HG03575 (cell line): ENCODE results near the gene SPATA24.
A peak's percentile ranks its signal among the peaks of the same experiment; 100 is the strongest.

ENCODE experiments used
- ATAC-seq: cut with Tn5 transposase; IDR thresholded peaks from one replicate; pipeline ENCODE4 v1.9.1; 2021; ENCODE audit not compliant: unreplicated experiment, insufficient number of reproducible peaks, low FRiP score; ENCODE audit errors: extremely low read depth

The SPATA24 gene

DNA sequence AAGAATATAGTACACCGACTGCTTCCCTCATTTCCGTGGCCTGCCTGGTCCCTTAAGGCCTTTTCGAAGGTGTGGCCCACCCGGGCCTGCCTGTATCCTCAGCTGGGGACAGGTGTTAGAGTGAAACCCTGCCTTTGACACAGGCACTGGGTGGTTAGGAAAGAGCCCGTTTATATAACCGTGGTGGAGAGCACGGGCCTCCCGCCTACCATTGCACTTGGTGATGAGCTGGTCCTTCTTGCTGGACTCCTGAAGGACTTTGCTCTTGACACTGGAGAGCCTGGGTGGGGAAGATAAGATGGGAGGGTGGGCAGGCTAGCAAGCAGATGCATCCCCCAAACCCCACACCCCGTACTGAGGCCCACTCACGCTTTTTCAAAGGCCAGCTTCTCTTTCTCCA is 2.3 kb downstream of the SPATA24 start:
- no peak for ATAC-seq

- no peak for ATAC-seq
Observed at GRCh38 chr5:139399501-139400121, 4.3 kb downstream of the SPATA24 start.

- ATAC-seq = no peak
Observed at GRCh38 chr5:139397921-139398320, 6.0 kb downstream of the SPATA24 start.

DNA sequence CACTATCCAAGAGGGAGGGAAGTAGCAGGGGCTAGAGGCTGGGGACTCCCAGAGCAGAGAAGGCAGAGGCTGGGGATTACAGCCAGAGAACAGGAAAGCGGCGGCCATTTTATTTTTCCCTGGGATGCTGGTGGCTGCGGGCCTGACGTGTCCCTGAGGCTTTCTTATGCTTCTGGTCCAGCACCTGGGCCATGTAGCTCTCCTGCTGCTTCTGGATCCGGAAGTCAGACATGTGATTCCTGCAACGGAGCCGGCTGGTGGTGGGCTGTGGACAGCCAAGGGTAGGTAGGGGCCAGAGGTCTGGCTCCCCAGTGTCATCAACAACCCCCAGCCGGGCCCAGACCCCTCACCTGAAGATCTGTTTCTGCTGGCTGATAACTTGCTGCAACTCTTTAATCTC is 7.2 kb downstream of the SPATA24 start:
- no peak for ATAC-seq

DNA sequence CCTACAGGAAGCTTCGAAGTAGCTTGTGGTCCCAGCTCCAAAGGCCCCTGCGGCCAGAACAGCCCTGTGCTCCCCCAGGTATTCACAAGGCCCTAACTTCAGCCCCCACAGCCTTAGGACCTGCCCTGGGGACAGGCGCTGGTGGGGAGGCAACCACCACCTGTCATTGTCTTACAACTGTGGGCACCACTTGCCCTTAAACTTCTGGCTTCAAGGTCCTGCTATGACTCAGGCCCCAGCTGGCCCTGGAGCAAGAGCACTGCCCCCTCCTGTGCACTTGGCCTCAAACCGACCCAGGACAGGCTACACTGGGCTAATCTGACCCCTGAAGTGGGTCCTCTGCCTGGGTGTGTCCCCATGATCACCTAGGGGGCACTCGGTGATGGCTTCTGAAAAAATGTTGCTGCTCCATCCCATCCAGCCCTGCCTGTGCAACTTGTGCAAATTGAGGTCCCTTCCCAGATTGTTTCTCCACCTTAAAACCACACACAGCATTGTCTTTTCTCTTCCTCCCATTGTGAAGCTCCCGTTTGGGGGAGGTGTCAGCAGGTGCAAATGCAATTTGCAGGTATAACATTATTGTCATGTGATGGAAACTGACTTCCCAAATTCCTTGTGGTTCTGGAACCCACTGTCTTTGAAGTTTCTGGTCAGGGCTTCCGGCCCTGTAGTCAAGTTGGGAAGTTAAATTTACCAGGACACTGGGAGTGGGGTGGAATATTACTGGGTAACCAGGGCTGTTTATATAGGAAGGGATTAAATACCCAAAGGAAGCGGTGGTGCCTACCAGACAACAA is 7.8 kb downstream of the SPATA24 start:
- no peak for ATAC-seq

GRCh38 chr5:139394654-139395566 is 9.0 kb downstream of the SPATA24 start, which contains the start of gene PROB1:
PROB1 (minus strand) TSS chr5:139395104; CDS start chr5:139395081, 23 bp downstream.
- no peak for ATAC-seq

GRCh38 chr5:139394123-139394653 is 9.7 kb downstream of the SPATA24 start:
- no peak for ATAC-seq

- ATAC-seq = no peak
Observed at GRCh38 chr5:139393497-139394122, 10.3 kb downstream of the SPATA24 start.

DNA sequence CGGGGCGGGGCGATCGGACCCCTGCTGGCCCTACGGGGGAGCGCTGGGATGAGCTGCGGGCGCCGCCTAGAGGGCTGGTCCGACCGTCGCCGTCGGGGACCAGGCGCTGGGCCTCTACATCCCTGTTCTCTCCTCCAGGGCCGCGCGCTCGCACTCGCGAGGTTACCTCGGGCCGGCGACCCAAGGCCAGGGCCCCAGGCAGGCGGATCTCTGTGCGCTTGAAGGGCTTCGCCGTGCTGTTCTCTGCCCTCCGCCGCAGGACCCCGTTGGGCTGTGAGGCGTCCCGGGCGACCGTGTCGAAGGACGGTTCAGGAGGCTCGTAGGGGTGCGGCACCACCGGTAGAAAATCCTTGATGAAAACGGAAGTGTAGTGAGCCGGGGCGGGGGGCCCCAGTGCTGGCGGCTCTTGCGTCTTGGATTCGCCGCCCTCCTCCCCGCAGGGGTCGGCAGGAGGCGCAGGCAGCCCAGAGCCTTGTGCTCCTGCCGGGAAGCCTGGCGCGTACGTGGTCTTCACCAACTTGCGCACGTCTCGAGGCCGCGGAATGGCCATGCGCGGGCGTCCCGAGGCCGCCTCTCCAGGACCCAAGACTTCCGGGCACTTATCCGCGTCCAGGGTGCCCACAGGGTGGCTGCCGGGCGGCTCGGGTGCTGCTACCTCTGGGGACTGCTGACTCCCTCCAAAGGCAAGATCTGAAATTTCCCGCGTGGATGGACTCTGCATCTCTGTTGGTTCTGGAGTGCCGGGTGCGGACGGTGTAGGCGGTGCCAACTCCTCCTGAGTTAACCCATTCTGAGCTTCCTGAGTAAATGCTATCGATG is 11.0 kb downstream of the SPATA24 start:
- ATAC-seq = no peak

DNA sequence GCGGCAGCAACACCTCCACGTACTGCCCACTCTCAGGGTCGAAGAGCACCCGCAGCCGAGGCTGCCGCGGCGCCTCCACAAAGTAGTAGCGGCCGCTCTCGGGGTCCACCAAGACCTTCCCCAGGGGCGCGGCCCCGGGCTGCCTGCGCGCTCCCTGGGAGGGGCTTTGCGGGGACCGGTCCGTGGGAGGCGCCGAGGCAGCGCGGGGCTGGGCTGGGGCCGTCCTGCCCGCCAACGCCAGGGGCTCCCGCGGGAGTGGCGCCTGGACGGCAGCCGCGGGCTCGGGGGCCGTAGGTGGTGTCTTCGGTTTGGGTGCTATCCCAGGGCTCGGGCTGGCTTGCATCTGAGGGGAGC is 11.6 kb downstream of the SPATA24 start:
- no peak for ATAC-seq

DNA sequence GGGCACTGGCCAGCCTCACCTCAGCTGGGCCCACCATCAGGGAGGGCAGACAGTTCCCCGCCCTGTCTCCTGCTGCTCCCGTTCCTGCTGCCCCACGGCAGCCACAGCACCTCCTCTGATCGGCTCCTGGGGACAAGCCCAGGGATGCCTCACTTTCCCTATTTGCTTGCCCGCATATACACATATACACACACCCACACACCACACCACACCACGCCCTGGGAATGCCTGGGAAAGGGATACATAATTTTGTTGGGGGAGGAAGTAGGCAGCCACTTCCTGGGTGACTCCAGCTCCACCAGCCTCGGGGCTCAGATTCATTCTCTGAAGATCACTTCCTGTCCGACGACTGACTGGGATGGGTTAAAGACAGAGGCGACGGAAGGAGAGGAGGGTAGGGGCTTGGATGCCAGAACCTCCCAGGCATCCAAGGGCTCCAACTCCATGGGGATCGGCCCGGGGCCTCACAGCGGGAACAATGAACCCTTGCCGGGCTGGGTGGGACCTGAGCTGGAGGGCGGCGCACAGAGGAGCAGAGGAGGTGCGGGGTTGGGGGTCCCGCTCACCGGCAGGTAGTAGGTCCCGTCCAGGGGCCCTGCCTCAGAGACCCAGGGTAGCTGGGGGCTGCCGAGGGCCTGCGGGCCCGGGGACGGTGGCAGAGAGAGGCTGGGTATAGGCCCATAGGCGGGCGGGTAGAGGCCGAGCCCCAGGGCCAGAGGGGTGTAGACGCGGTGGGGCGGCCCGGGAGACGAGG is 12.1 kb downstream of the SPATA24 start:
- no peak for ATAC-seq

GRCh38 chr5:139390639-139391569 is 13.0 kb downstream of the SPATA24 start:
- no peak for ATAC-seq

DNA sequence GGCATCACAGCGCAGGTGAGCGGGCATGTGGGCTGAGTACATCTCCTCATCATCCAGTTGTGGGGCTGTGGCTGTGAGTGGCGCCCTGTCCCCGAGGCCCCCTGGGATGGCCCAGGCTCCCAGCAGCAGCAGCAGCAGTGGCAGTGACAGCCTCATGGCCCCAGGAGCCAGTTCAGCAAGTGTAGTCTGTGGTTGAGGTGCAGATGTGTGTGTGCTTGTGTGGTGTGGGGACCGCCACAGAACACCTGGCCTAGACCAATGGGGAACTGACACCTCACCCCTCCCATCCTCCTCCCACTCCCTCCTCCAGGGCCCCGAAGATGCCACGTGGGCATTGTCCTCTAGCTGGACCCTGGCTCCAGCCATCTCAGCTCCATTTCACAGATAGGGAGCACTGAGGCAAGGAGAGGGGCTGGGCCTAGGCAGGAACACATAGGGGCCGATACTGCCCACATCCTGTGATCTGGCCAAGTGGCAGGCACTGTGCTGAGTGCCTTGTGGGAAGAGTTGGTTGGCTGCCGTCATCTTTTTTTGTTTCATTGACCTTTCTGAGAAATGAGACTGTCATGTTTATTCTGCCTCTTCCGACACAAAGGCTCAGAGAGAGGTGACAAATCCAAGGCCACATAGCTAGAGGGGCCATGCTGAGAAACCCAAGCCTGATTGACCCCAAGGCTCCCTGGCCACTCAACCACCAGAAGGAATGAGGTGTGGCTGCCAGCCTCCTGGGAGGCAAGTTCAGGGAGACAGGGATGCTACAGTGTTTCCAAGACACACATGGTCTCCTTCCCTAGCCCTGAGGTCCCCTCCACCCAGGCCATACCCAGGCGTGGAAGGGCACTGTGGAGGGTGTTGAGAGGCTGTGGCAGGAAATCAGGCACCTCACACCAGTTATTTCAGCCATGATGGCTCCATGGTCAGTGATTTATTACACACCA is 13.9 kb downstream of the SPATA24 start, which contains the start of gene MZB1:
TSS of gene MZB1 (minus strand) at position 213 of the 938 bp plus-strand sequence. CDS start at position 156, 57 bp downstream.
- ATAC-seq = peak; percentile 23

DNA sequence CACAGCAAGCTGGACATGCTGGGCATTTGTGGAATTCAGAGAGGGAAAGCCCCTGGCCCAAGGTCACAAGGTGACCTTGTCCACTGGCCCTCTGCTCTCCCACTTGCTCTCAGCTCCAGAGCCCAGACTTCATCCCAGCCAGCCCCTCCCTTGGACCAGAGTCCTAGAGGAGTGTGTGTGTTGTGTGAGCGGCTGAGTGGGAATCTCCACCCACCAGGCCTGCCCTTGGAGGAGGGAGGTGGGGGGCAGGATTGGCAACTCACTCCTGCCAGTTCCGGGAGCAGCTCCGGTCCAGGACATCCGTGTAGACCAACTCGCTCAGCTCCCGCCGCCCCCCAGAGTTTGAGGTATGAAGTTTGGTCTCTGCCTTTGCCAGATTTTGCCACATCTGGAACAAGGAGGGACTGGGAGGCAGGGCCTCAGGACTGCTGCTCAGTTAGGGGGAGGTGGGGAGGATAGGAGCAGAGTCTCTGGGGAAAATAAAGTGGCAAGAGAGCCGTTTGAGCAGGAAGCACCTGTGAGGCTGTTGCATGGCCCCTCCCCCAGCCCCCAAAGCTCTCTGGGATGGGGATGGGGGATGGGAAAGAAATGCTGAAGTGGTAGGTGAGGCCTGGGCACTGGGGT is 15.6 kb downstream of the SPATA24 start:
- ATAC-seq = no peak

- ATAC-seq = no peak
Observed at GRCh38 chr5:139387611-139388197, 16.2 kb downstream of the SPATA24 start.
